Left lung (tissue), 10 donors: Measurements from ENCODE around the gene C11orf42. TPM values are rescaled to one million over a fixed set of nuclear protein-coding genes. Genes with fewer than 3 reads are reported as not detected.
A peak's percentile ranks its signal among the peaks of the same experiment; 100 is the strongest.

Experiments used
- ATAC-seq: fragments of 200-7000 bp; cut with Tn5 transposase; one replicate; pipeline ENCODE4 v1.9.1; 2020; ENCODE audit warnings: moderate library complexity
- DNase-seq, 4 donors: peaks; one replicate each; pipeline ENCODE4 v3.0.0-alpha.2; 2013 to 2020
- H3K27ac ChIP-seq, 2 donors: fragments of 200-600 bp; sonication (generic) in 1 of 2; one replicate each; pipeline versions ENCODE4 v1.5.0 to v1.8.0; 2020 to 2021
- H3K27me3 ChIP-seq, 2 donors: fragments of 200-600 bp; sonication (generic) in 1 of 2; one replicate each; pipeline versions ENCODE4 v1.5.0 to v1.8.0; 2020 to 2021
- H3K36me3 ChIP-seq, 2 donors: fragments of 200-600 bp; sonication (generic) in 1 of 2; one replicate each; pipeline versions ENCODE4 v1.5.0 to v1.8.0; 2020 to 2021
- H3K4me1 ChIP-seq, 2 donors: fragments of 200-600 bp; one replicate each; pipeline ENCODE4 v1.8.0; 2021
- H3K4me3 ChIP-seq, 2 donors: fragments of 200-600 bp; sonication (generic) in 1 of 2; one replicate each; pipeline versions ENCODE4 v1.5.0 to v1.8.0; 2020 to 2021; ENCODE audit warnings: mild to moderate bottlenecking in 1 of 2
- H3K9me3 ChIP-seq, 2 donors: fragments of 200-600 bp; sonication (generic) in 1 of 2; one replicate each; pipeline versions ENCODE4 v1.5.0 to v1.8.0; 2020 to 2021
- intact Hi-C, 2 donors: fragments of 100-400 bp; cut with DNase I; formaldehyde crosslinking; loops; one replicate each; pipeline versions ENCODE4 v1.11.2 to v1.14.2; 2022
- polyA plus RNA-seq, 6 donors: library from polyadenylated mRNA; unstranded; fragments of 120-200 nt; gene quantifications; one replicate each; pipeline ENCODE4 v1.2.1, GENCODE V29; 2013; ENCODE audit not compliant: insufficient read length in 6 of 6
- total RNA-seq, 2 donors: library from RNA; stranded (reverse); fragmentation: NEBNext Ultra II Directional; extraction: Animal tissue kit (Norgen Biotek cat#: 25700); gene quantifications; one replicate each; pipeline ENCODE4 v1.2.1, GENCODE V29; 2021
- TF ChIP-seq, protein P1 (sequence below), 2 donors: fragments of 200-600 bp; sonication (generic) in 1 of 2; IDR thresholded peaks; one replicate each; pipeline versions ENCODE4 v1.5.0 to v1.8.0; 2021; ENCODE audit warnings: antibody characterized with exemption in 2 of 2
- donor health status: DM: no; HTN: yes; CAD: no.
- donor health status: DM: no; HTN: no; CAD: no.

The C11orf42 gene
- total and polyA plus RNA-seq, 8 donors, result 0.47 to 2.2 (median 0.95) TPM; not detected in 2

DNA sequence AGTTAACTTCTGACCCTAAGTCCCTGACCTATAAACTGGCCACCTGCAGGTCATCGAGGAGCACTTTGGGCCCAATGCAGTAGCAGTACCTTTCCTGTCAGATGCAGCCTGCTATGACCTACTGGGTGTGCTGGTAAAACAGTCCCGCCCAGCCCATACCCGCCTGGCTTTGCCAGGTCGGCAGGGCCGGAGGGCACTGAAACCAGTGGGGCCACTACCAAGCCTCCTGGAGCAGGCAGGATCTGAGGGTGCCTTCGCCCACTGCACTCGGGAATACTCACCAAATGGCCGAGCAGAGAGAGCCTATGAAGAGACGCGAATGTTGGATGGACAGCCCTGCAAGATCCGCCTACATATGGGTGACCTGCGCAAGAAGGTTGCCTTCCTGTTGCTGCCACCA is 4.4 kb downstream of the C11orf42 start:
- Histone ChIP-seq H3K4me1 (peaks cover 0 to 13% of the 10 kb centered on the region in 2 donors), H3K4me3 (no peak overlapping the region), H3K27me3 (no peaks in the 10 kb centered on the region), H3K27ac (no peak overlapping the region), H3K36me3 (peaks cover 0 to 90% of the 10 kb centered on the region in 2 donors), H3K9me3 (no peaks in the 10 kb centered on the region)
- ATAC-seq, result no peak
- TF ChIP-seq, protein P1, sequence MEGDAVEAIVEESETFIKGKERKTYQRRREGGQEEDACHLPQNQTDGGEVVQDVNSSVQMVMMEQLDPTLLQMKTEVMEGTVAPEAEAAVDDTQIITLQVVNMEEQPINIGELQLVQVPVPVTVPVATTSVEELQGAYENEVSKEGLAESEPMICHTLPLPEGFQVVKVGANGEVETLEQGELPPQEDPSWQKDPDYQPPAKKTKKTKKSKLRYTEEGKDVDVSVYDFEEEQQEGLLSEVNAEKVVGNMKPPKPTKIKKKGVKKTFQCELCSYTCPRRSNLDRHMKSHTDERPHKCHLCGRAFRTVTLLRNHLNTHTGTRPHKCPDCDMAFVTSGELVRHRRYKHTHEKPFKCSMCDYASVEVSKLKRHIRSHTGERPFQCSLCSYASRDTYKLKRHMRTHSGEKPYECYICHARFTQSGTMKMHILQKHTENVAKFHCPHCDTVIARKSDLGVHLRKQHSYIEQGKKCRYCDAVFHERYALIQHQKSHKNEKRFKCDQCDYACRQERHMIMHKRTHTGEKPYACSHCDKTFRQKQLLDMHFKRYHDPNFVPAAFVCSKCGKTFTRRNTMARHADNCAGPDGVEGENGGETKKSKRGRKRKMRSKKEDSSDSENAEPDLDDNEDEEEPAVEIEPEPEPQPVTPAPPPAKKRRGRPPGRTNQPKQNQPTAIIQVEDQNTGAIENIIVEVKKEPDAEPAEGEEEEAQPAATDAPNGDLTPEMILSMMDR (IDR thresholded peaks at IDR 0.05), result no peak
- intact Hi-C loops, result no loop called here
- DNase-seq, result no peak

DNA sequence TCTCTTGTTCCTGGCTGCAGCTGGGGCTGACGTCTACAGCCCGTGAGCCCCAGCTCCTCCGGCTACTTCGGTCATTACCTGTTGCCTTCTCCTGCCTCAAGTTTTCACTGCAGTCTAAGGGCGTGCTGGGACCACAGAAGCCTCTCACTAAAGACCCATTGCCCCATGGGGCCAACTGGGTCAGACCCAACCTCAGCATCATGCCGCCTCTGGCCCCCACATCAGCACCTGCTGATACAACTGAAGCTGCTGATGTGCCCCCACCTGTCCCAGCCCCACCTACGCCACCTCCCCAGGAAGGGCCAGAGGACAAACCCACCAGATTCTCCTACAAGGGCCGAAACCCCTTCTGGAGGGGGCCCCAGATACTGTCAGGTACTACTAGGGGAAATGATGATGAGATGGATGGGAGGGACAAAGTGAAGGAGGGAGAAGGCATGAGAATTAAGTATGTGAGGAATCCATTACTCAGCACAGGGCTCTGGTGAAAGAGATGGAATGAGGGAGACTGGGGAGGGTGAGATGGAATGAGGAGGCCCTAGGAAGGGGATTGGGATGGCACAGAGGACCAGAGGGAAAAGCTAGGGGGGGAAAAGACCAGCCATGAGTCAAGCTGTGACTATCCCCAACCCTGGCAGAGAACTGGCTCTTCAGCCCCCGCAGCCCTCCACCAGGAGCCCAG is 5.1 kb downstream of the C11orf42 start:
- ATAC-seq (no peak), DNase-seq (no peak)
- Histone ChIP-seq H3K27ac (no peak overlapping the region), H3K27me3 (no peaks in the 10 kb centered on the region), H3K4me1 (peaks cover 0 to 8% of the 10 kb centered on the region in 2 donors), H3K9me3 (no peaks in the 10 kb centered on the region), H3K4me3 (no peak overlapping the region), H3K36me3 (peaks cover 0 to 91% of the 10 kb centered on the region in 2 donors)
- TF ChIP-seq, protein P1 (IDR thresholded peaks at IDR 0.05), result no peak
- intact Hi-C loops, result no loop called here

DNA sequence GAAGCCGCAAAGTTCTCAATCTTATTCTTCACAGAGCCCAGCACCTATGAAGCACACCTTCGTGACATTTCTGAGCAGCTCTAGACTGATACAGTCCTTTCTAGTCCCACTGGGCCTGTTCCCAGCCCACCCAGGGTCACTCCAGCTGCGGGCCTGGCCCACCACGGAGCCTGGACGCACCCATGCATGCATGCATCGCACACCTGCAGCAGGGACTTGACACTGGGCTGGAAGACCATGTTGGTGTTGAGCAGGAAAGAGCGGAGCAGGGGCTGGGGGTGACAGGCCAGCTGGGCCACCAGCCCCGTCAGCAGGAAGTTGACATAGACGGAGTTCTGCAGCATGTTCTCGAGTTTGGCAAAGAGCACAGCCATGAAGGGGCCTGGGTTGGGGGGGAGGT is 9.2 kb downstream of the C11orf42 start:
- no peaks in the 10 kb centered on the region for H3K27me3 ChIP-seq
- ATAC-seq (no peak), DNase-seq (peak in 1 of 4 donors; percentile 52)
- intact Hi-C loops, result no loop called here
- TF ChIP-seq, protein P1 (IDR thresholded peaks at IDR 0.05), result no peak
- H3K4me1 ChIP-seq, result peaks cover 0 to 6% of the 10 kb centered on the region in 2 donors
- no peaks in the 10 kb centered on the region for H3K9me3 ChIP-seq
- no peak overlapping the region for H3K4me3 ChIP-seq
- H3K27ac ChIP-seq, result no peak overlapping the region
- peaks cover 0 to 97% of the 10 kb centered on the region in 2 donors for H3K36me3 ChIP-seq

DNA sequence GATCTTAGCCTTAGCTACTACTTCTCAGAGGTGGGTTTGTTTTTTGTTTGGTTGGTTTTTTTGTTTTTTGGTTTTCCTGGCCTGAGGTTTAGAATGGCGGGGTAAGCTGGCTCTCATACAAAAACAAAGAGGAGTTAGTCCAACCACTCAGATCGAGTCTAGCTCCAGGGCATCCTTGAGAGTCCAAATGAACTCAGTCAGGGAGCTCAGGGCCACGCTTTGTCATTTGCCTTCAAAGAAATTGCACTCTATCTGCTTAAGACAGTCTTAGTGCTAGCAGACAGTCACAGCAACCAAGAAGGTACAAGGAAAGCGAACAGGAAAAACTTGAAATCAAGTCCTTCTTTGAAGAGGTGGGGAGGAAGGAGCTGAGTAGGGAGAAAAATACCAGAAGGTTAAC is 11.1 kb downstream of the C11orf42 start:
- no peak for DNase-seq
- Histone ChIP-seq H3K4me3 (no peak overlapping the region), H3K27me3 (no peaks in the 10 kb centered on the region), H3K27ac (no peak overlapping the region), H3K9me3 (no peaks in the 10 kb centered on the region), H3K4me1 (peaks cover 0 to 13% of the 10 kb centered on the region in 2 donors), H3K36me3 (peaks cover 0 to 95% of the 10 kb centered on the region in 2 donors)
- intact Hi-C loops, result no loop called here
- ATAC-seq, result no peak
- TF ChIP-seq, protein P1 (IDR thresholded peaks at IDR 0.05), result no peak

DNA sequence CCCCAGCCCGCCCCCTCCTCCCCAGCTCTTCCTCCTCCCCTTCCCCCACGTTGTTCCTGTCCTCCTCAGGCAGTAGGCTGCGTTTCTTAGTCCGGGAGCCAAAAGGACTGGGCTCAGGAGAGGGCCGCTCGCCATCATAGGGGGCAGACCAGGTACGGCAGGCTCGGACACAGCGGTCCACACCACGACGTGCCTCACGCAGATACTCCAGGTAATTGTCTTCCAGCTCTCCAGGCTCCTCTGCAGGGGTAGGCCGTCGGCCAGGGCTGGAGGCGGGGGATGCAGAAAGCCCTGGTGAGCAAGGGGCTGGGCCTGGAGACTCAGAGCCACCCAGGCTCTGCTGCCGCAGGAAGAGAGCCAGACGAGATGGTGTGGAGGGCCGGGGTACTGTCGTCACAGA is 12.4 kb downstream of the C11orf42 start:
- intact Hi-C loops, result no loop called here
- H3K4me1 ChIP-seq, result peaks cover 0 to 13% of the 10 kb centered on the region in 2 donors
- H3K4me3 ChIP-seq, result no peak overlapping the region
- no peaks in the 10 kb centered on the region for H3K9me3 ChIP-seq
- H3K27ac ChIP-seq, result no peak overlapping the region
- peak in 1 of 4 donors; percentile 60 for DNase-seq
- H3K36me3 ChIP-seq, result peaks cover 4 to 95% of the 10 kb centered on the region in 2 donors
- no peak for ATAC-seq
- no peaks in the 10 kb centered on the region for H3K27me3 ChIP-seq
- TF ChIP-seq, protein P1 (IDR thresholded peaks at IDR 0.05), result no peak
